ENCODE data around the gene PHACTR3. TPM values are rescaled to one million over a fixed set of nuclear protein-coding genes. Genes with fewer than 3 reads are reported as not detected.

Gene PHACTR3
- total RNA-seq, 2 experiments from 2014 or later, result not detected

DNA sequence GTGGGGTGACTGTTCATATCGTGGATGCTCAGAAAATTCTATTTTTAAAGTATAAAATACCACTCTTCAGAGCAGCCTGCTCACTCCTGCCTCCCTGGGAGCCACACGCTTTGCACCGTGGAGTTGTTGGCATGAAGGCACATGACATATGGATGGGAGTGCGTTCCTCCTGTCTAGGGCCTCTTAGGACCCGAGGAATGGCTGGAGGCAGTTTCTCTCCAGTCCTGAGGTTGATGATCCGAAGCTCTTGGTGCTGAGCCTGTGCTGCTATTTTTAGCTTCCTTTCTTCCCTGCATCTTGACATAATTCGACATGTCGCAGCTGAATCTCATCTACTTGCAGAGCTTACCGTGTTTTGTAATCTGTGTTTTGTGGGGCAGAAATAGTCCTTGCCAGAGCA, 73.9 kb downstream of the PHACTR3 start:
- no peak overlapping the region for H3K27ac Mint-ChIP-seq
- DNase-seq (no peak), ATAC-seq (no peak)
- ChIA-PET POLR2A (no interaction called here), CTCF (no interaction called here)
- no peak overlapping the region for H3K4me3 Mint-ChIP-seq
- intact Hi-C loops (cut with micrococcal nuclease), result no loop called here
- peaks cover 10% of the 10 kb centered on the region for H3K27me3 Mint-ChIP-seq
- TF ChIP-seq, protein P1, sequence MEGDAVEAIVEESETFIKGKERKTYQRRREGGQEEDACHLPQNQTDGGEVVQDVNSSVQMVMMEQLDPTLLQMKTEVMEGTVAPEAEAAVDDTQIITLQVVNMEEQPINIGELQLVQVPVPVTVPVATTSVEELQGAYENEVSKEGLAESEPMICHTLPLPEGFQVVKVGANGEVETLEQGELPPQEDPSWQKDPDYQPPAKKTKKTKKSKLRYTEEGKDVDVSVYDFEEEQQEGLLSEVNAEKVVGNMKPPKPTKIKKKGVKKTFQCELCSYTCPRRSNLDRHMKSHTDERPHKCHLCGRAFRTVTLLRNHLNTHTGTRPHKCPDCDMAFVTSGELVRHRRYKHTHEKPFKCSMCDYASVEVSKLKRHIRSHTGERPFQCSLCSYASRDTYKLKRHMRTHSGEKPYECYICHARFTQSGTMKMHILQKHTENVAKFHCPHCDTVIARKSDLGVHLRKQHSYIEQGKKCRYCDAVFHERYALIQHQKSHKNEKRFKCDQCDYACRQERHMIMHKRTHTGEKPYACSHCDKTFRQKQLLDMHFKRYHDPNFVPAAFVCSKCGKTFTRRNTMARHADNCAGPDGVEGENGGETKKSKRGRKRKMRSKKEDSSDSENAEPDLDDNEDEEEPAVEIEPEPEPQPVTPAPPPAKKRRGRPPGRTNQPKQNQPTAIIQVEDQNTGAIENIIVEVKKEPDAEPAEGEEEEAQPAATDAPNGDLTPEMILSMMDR (IDR thresholded peaks at IDR 0.05), result no peak
- H3K36me3 Mint-ChIP-seq (ENCODE audit: low read depth), result no peaks in the 10 kb centered on the region
- no peaks in the 10 kb centered on the region for H3K4me1 Mint-ChIP-seq (ENCODE audit: low read depth)
- no peaks in the 10 kb centered on the region for H3K9me3 Mint-ChIP-seq

DNA sequence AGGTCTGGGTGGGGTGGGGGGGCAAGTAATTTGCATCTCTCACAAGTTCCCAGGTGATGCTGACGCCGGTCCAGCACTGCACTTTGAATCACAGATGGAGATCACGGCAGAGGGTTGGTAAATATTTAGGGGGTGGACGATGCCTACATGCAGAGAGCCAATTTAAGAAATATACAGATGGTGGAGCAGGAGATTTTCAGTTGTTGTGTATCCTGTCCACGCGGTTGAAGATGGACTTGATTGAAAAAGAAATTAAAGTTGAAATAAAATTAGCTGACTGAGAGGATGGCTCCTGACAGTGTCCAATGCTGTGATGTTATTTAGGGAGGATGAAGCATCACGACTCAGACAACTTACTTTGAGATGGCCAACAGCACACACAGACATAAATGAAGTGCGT, 74.6 kb downstream of the PHACTR3 start:
- POLR2A ChIA-PET, result interaction anchor here (1.0 kb wide), 1 partner anchor 14 kb away, joined by 3 read pairs; no protein-coding TSS in a partner anchor
- Mint-ChIP-seq H3K36me3 (ENCODE audit: low read depth) (no peaks in the 10 kb centered on the region), H3K4me3 (no peak overlapping the region), H3K4me1 (ENCODE audit: low read depth) (no peaks in the 10 kb centered on the region), H3K27me3 (peaks cover 10% of the 10 kb centered on the region), H3K27ac (no peak overlapping the region), H3K9me3 (no peaks in the 10 kb centered on the region)
- no peak for DNase-seq
- TF ChIP-seq, protein P1 (IDR thresholded peaks at IDR 0.05), result no peak
- no peak for ATAC-seq
- intact Hi-C loops (cut with micrococcal nuclease), result no loop called here
- CTCF ChIA-PET, result no interaction called here

DNA sequence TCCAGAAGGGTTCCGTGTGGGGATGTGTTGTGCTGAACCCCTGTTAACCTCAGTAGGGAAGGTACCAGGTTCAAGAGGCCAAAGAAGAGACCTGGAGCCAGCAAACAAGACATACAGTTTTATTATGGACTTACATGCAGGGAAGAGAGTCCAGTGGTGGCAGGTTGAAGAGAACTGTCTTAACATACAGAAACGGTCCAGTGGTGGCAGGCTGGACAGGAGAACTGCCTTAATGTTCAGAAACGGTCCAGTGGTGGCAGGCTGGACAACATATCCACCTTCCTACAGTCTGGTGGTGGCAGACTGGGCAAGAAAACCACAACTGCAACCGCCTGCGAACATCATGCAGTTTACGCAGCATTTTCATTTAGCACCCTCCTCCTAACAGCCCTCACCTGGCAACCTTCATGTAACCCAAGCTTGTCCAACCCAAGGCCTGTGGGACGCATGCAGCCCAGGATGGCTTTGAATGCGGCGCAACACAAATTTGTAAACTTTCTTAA, 75.9 kb downstream of the PHACTR3 start:
- TF ChIP-seq, protein P1 (IDR thresholded peaks at IDR 0.05), result no peak
- H3K36me3 Mint-ChIP-seq (ENCODE audit: low read depth), result no peaks in the 10 kb centered on the region
- POLR2A ChIA-PET, result no interaction called here
- peaks cover 10% of the 10 kb centered on the region for H3K27me3 Mint-ChIP-seq
- no peak overlapping the region for H3K27ac Mint-ChIP-seq
- H3K4me1 Mint-ChIP-seq (ENCODE audit: low read depth), result no peaks in the 10 kb centered on the region
- ATAC-seq (no peak), DNase-seq (no peak)
- H3K9me3 Mint-ChIP-seq, result no peaks in the 10 kb centered on the region
- CTCF ChIA-PET, result no interaction called here
- H3K4me3 Mint-ChIP-seq, result no peak overlapping the region
- intact Hi-C loops (cut with micrococcal nuclease), result no loop called here

DNA sequence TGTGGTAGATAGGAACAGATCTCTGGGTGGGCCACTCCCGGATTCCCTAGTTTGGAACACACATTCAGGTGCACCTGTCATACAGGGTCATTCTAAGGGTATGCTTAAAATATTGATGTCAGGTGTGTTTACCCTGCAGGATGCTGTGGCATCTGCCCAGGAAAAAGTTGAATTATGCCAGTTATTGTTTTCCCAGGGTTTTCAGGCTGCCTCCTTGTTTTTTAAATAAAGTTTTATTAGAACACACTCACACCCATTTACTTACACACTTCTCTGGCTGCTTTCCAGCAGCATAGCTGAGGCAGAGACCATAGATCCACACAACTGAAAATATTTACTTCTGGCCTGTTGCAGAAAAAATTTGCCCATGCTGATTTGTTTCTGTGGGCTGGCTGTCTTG, 76.5 kb downstream of the PHACTR3 start:
- ChIA-PET CTCF (no interaction called here), POLR2A (no interaction called here)
- ATAC-seq (no peak), DNase-seq (no peak)
- Mint-ChIP-seq H3K4me1 (ENCODE audit: low read depth) (no peaks in the 10 kb centered on the region), H3K36me3 (ENCODE audit: low read depth) (no peaks in the 10 kb centered on the region), H3K27ac (no peak overlapping the region), H3K4me3 (no peak overlapping the region), H3K27me3 (peaks cover 10% of the 10 kb centered on the region), H3K9me3 (no peaks in the 10 kb centered on the region)
- TF ChIP-seq, protein P1 (IDR thresholded peaks at IDR 0.05), result no peak
- intact Hi-C loops (cut with micrococcal nuclease), result no loop called here

DNA sequence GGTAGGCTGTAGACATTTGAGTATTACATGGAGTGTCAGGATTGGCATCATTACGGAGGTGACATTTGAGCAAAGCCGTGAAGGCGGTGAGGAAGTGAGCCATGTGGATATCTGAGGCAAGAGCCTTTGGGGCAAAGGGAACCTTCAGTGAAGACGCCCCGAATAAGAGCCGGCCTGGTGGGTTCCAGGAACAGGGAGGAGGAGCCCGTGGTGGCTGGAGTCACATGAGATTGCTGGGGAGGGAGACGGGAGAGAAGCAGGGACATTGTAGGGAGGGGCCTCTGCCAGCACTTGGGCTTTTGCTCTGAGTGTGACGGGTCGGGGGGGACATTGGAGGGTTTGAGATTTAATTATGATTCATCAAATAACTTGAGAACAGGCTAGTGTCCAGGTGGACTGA, 78.3 kb downstream of the PHACTR3 start:
- POLR2A ChIA-PET, result no interaction called here
- H3K9me3 Mint-ChIP-seq, result no peaks in the 10 kb centered on the region

More for the DNA sequence above, 78.3 kb downstream of the PHACTR3 start:
- no peak for ATAC-seq
- Mint-ChIP-seq H3K4me1 (ENCODE audit: low read depth) (no peaks in the 10 kb centered on the region), H3K36me3 (ENCODE audit: low read depth) (no peaks in the 10 kb centered on the region), H3K27me3 (peaks cover 5% of the 10 kb centered on the region), H3K4me3 (no peak overlapping the region), H3K27ac (no peak overlapping the region)
- intact Hi-C loops (cut with micrococcal nuclease), result no loop called here
- CTCF ChIA-PET, result no interaction called here
- TF ChIP-seq, protein P1 (IDR thresholded peaks at IDR 0.05), result no peak
- no peak for DNase-seq

All from activated CD8-positive, alpha-beta T cell treated with anti-CD3 and anti-CD28 coated beads for 36 hours (primary cell).